GM12872 (cell line): ENCODE data around the gene NUP50.

Source experiments
- CTCF ChIP-seq: IDR thresholded peaks from 3 replicates; pipeline ENCODE4 v1.5.1; 2011; ENCODE audit warnings: low read depth, mild to moderate bottlenecking, low read length, moderate library complexity; ENCODE audit not compliant: insufficient read depth

NUP50 gene

GRCh38 chr22:45202333-45203149 is 38.8 kb downstream of the NUP50 start:
- TF ChIP-seq CTCF = no peak

GRCh38 chr22:45203150-45203951 is 39.6 kb downstream of the NUP50 start:
- no peak for TF ChIP-seq CTCF

GRCh38 chr22:45204241-45204640 is 40.5 kb downstream of the NUP50 start:
- no peak for TF ChIP-seq CTCF

GRCh38 chr22:45204819-45205218 is 41.1 kb downstream of the NUP50 start:
- no peak for TF ChIP-seq CTCF

- no peak for TF ChIP-seq CTCF
Measured at GRCh38 chr22:45205276-45205925, 41.7 kb downstream of the NUP50 start.

GRCh38 chr22:45206233-45206632 is 42.5 kb downstream of the NUP50 start:
- TF ChIP-seq CTCF = no peak

- no peak for TF ChIP-seq CTCF
Measured at GRCh38 chr22:45207533-45207932, 43.8 kb downstream of the NUP50 start.
